Activated T-cell treated with anti-CD3 and anti-CD28 coated beads, Interleukin-2, amount 50 U/mL, for 1 hour (primary cell): ENCODE data around the gene CEBPB.

Source experiments
- DNase-seq: peaks from one replicate; pipeline ENCODE4 v3.0.0-alpha.2; 2020

The CEBPB gene

GRCh38 chr20:50230871-50231560 lies 40.4 kb downstream of the CEBPB start:
- no peak for DNase-seq

GRCh38 chr20:50231854-50232253 lies 41.2 kb downstream of the CEBPB start:
- DNase-seq, result no peak

GRCh38 chr20:50232651-50233324 lies 42.2 kb downstream of the CEBPB start:
- no peak for DNase-seq

- DNase-seq, result no peak
Measured at GRCh38 chr20:50233325-50234212, 42.9 kb downstream of the CEBPB start.

GRCh38 chr20:50234288-50234687 lies 43.7 kb downstream of the CEBPB start:
- DNase-seq, result no peak

GRCh38 chr20:50237349-50237748 lies 46.7 kb downstream of the CEBPB start:
- no peak for DNase-seq

- DNase-seq, result no peak
Measured at GRCh38 chr20:50238081-50238800, 47.6 kb downstream of the CEBPB start.

- no peak for DNase-seq
Measured at GRCh38 chr20:50240092-50240491, 49.5 kb downstream of the CEBPB start.

GRCh38 chr20:50242178-50242514 lies 51.5 kb downstream of the CEBPB start:
- no peak for DNase-seq
